GM12892 (cell line): ENCODE data around the gene TSHZ1.

Experiments used
- POLR2A ChIP-seq: IDR thresholded peaks from 2 replicates; pipeline ENCODE4 v1.6.1; 2011; ENCODE audit warnings: low read depth, low read length, control low read depth
- POLR2AphosphoS5 ChIP-seq: IDR thresholded peaks from 2 replicates; pipeline ENCODE4 v1.6.1; 2011; ENCODE audit warnings: low read depth, low read length, control low read depth

DNA sequence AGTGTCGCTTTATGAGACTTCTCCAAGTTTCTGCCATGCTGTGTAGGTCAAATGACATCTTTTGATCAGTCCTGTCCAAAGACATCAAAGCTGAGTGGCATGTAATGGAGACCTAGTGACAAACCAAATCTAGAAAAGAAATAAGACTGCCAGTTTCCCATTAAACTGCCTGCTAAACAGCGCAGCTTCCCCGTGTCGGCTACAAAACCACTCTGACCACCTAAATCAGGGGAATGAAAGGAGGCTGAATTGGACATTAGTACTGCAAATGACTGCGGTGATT lies 57.7 kb downstream of the TSHZ1 start:
- TF ChIP-seq POLR2AphosphoS5 (no peak), POLR2A (no peak)
